ENCODE measurements around the gene CLCNKA.

DNA sequence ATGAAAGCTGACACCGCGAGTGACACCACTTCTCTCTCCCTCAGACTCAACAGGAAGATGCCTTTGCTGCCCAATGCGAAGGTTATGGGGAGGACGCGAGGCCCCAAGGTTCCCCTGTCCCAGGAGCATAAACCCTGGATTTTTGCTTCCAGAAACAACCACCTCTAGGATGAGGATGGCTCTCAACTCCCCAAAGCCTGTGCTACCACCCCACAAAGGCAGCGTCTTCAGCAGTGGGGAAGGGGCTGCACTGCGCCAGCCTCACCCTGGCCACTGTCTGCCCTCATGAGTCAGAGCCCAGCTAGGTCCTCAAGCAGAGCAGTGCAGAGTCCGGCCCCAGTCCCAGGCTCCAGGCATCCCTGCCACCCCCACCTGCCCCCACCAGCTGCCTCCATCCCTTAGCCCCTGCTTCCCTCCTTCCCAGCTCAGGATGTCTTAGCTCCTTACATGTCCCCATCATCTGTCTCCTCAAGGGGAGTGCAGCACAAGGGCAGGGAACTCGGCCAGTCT is 24.7 kb upstream of the CLCNKA start:
- no peak for TF ChIP-seq CTCF (IDR thresholded peaks at IDR 0.05)
- TF ChIP-seq POLR2A (IDR thresholded peaks at IDR 0.05): no peak

Data from adrenal gland (tissue), 5 donors.